Measurements from ENCODE around the gene HEATR5A.

Gene HEATR5A

GRCh38 chr14:31275731-31276130 is 144.6 kb downstream of the HEATR5A start:
- no peak overlapping the region for H3K27ac ChIP-seq (ENCODE audit: low read depth in 2 of 2, low read length in 2 of 2)

GRCh38 chr14:31271648-31272047 is 148.7 kb downstream of the HEATR5A start:
- no peaks in the 10 kb centered on the region for H3K27me3 ChIP-seq (ENCODE audit: control insufficient read depth in 2 of 2, insufficient read depth in 2 of 2, low read length in 2 of 2)
- no peak overlapping the region for H3K27ac ChIP-seq (ENCODE audit: low read depth in 2 of 2, low read length in 2 of 2)
- H3K9ac ChIP-seq (ENCODE audit: low read depth in 1 of 2, low read length in 2 of 2) = no peak overlapping the region
- H3K36me3 ChIP-seq (ENCODE audit: control insufficient read depth in 2 of 2, insufficient read depth in 2 of 2, low read length in 2 of 2) = no peaks in the 10 kb centered on the region
- H3K4me1 ChIP-seq (ENCODE audit: control insufficient read depth in 2 of 2, insufficient read depth in 2 of 2, low read length in 2 of 2) = peaks cover 0 to 3% of the 10 kb centered on the region in 2 donors
- H3K9me3 ChIP-seq (ENCODE audit: control insufficient read depth in 2 of 2, low read length in 2 of 2) = peaks cover 0 to 1% of the 10 kb centered on the region in 2 donors
- no peak overlapping the region for H3K4me3 ChIP-seq (ENCODE audit: low read length in 2 of 2)

More at GRCh38 chr14:31275731-31276130, 144.6 kb downstream of the HEATR5A start:
- Histone ChIP-seq H3K36me3 (ENCODE audit: control insufficient read depth in 2 of 2, insufficient read depth in 2 of 2, low read length in 2 of 2) (no peaks in the 10 kb centered on the region), H3K9me3 (ENCODE audit: control insufficient read depth in 2 of 2, low read length in 2 of 2) (peaks cover 0 to 1% of the 10 kb centered on the region in 2 donors), H3K9ac (ENCODE audit: low read depth in 1 of 2, low read length in 2 of 2) (no peak overlapping the region), H3K4me1 (ENCODE audit: control insufficient read depth in 2 of 2, insufficient read depth in 2 of 2, low read length in 2 of 2) (peaks cover 0 to 3% of the 10 kb centered on the region in 2 donors), H3K4me3 (ENCODE audit: low read length in 2 of 2) (no peak overlapping the region), H3K27me3 (ENCODE audit: control insufficient read depth in 2 of 2, insufficient read depth in 2 of 2, low read length in 2 of 2) (no peaks in the 10 kb centered on the region)

GRCh38 chr14:31270196-31270772 is 150.1 kb downstream of the HEATR5A start:
- H3K4me3 ChIP-seq (ENCODE audit: low read length in 2 of 2) = no peak overlapping the region
- peaks cover 3 to 4% of the 10 kb centered on the region in 2 donors for H3K4me1 ChIP-seq (ENCODE audit: control insufficient read depth in 2 of 2, insufficient read depth in 2 of 2, low read length in 2 of 2)
- H3K27ac ChIP-seq (ENCODE audit: low read depth in 2 of 2, low read length in 2 of 2) = no peak overlapping the region
- no peaks in the 10 kb centered on the region for H3K9me3 ChIP-seq (ENCODE audit: control insufficient read depth in 2 of 2, low read length in 2 of 2)
- no peaks in the 10 kb centered on the region for H3K36me3 ChIP-seq (ENCODE audit: control insufficient read depth in 2 of 2, insufficient read depth in 2 of 2, low read length in 2 of 2)
- no peak overlapping the region for H3K9ac ChIP-seq (ENCODE audit: low read depth in 1 of 2, low read length in 2 of 2)
- no peaks in the 10 kb centered on the region for H3K27me3 ChIP-seq (ENCODE audit: control insufficient read depth in 2 of 2, insufficient read depth in 2 of 2, low read length in 2 of 2)

- no peaks in the 10 kb centered on the region for H3K9me3 ChIP-seq (ENCODE audit: control insufficient read depth in 2 of 2, low read length in 2 of 2)
- no peak overlapping the region for H3K27ac ChIP-seq (ENCODE audit: low read depth in 2 of 2, low read length in 2 of 2)
- H3K4me3 ChIP-seq (ENCODE audit: low read length in 2 of 2) = no peak overlapping the region
- H3K27me3 ChIP-seq (ENCODE audit: control insufficient read depth in 2 of 2, insufficient read depth in 2 of 2, low read length in 2 of 2) = no peaks in the 10 kb centered on the region
- no peak overlapping the region for H3K9ac ChIP-seq (ENCODE audit: low read depth in 1 of 2, low read length in 2 of 2)
- H3K36me3 ChIP-seq (ENCODE audit: control insufficient read depth in 2 of 2, insufficient read depth in 2 of 2, low read length in 2 of 2) = no peaks in the 10 kb centered on the region
- H3K4me1 ChIP-seq (ENCODE audit: control insufficient read depth in 2 of 2, insufficient read depth in 2 of 2, low read length in 2 of 2) = peaks cover 3 to 4% of the 10 kb centered on the region in 2 donors
Observed at GRCh38 chr14:31269634-31270195, 150.6 kb downstream of the HEATR5A start.

GRCh38 chr14:31268216-31268615 is 152.1 kb downstream of the HEATR5A start:
- Histone ChIP-seq H3K9me3 (ENCODE audit: control insufficient read depth in 2 of 2, low read length in 2 of 2) (no peaks in the 10 kb centered on the region), H3K27me3 (ENCODE audit: control insufficient read depth in 2 of 2, insufficient read depth in 2 of 2, low read length in 2 of 2) (no peaks in the 10 kb centered on the region), H3K9ac (ENCODE audit: low read depth in 1 of 2, low read length in 2 of 2) (no peak overlapping the region), H3K4me3 (ENCODE audit: low read length in 2 of 2) (no peak overlapping the region), H3K36me3 (ENCODE audit: control insufficient read depth in 2 of 2, insufficient read depth in 2 of 2, low read length in 2 of 2) (no peaks in the 10 kb centered on the region), H3K4me1 (ENCODE audit: control insufficient read depth in 2 of 2, insufficient read depth in 2 of 2, low read length in 2 of 2) (peaks cover 0 to 4% of the 10 kb centered on the region in 2 donors), H3K27ac (ENCODE audit: low read depth in 2 of 2, low read length in 2 of 2) (no peak overlapping the region)

GRCh38 chr14:31266437-31267331 is 153.7 kb downstream of the HEATR5A start:
- Histone ChIP-seq H3K9ac (ENCODE audit: low read depth in 1 of 2, low read length in 2 of 2) (no peak overlapping the region), H3K4me1 (ENCODE audit: control insufficient read depth in 2 of 2, insufficient read depth in 2 of 2, low read length in 2 of 2) (peaks cover 3 to 9% of the 10 kb centered on the region in 2 donors), H3K36me3 (ENCODE audit: control insufficient read depth in 2 of 2, insufficient read depth in 2 of 2, low read length in 2 of 2) (no peaks in the 10 kb centered on the region), H3K4me3 (ENCODE audit: low read length in 2 of 2) (no peak overlapping the region), H3K27ac (ENCODE audit: low read depth in 2 of 2, low read length in 2 of 2) (no peak overlapping the region), H3K9me3 (ENCODE audit: control insufficient read depth in 2 of 2, low read length in 2 of 2) (no peaks in the 10 kb centered on the region), H3K27me3 (ENCODE audit: control insufficient read depth in 2 of 2, insufficient read depth in 2 of 2, low read length in 2 of 2) (no peaks in the 10 kb centered on the region)

- H3K4me1 ChIP-seq (ENCODE audit: control insufficient read depth in 2 of 2, insufficient read depth in 2 of 2, low read length in 2 of 2) = peaks cover 3 to 9% of the 10 kb centered on the region in 2 donors
- H3K36me3 ChIP-seq (ENCODE audit: control insufficient read depth in 2 of 2, insufficient read depth in 2 of 2, low read length in 2 of 2) = no peaks in the 10 kb centered on the region
- H3K9ac ChIP-seq (ENCODE audit: low read depth in 1 of 2, low read length in 2 of 2) = no peak overlapping the region
- H3K27me3 ChIP-seq (ENCODE audit: control insufficient read depth in 2 of 2, insufficient read depth in 2 of 2, low read length in 2 of 2) = no peaks in the 10 kb centered on the region
- H3K4me3 ChIP-seq (ENCODE audit: low read length in 2 of 2) = no peak overlapping the region
- H3K9me3 ChIP-seq (ENCODE audit: control insufficient read depth in 2 of 2, low read length in 2 of 2) = no peaks in the 10 kb centered on the region
- no peak overlapping the region for H3K27ac ChIP-seq (ENCODE audit: low read depth in 2 of 2, low read length in 2 of 2)
Observed at GRCh38 chr14:31265701-31266398, 154.5 kb downstream of the HEATR5A start.

GRCh38 chr14:31263485-31264133 is 156.7 kb downstream of the HEATR5A start:
- no peak overlapping the region for H3K27ac ChIP-seq (ENCODE audit: low read depth in 2 of 2, low read length in 2 of 2)
- no peak overlapping the region for H3K9ac ChIP-seq (ENCODE audit: low read depth in 1 of 2, low read length in 2 of 2)
- H3K9me3 ChIP-seq (ENCODE audit: control insufficient read depth in 2 of 2, low read length in 2 of 2) = no peaks in the 10 kb centered on the region
- no peak overlapping the region for H3K4me3 ChIP-seq (ENCODE audit: low read length in 2 of 2)
- H3K36me3 ChIP-seq (ENCODE audit: control insufficient read depth in 2 of 2, insufficient read depth in 2 of 2, low read length in 2 of 2) = no peaks in the 10 kb centered on the region
- H3K27me3 ChIP-seq (ENCODE audit: control insufficient read depth in 2 of 2, insufficient read depth in 2 of 2, low read length in 2 of 2) = no peaks in the 10 kb centered on the region
- H3K4me1 ChIP-seq (ENCODE audit: control insufficient read depth in 2 of 2, insufficient read depth in 2 of 2, low read length in 2 of 2) = peaks cover 3 to 9% of the 10 kb centered on the region in 2 donors

- Histone ChIP-seq H3K9ac (ENCODE audit: low read depth in 1 of 2, low read length in 2 of 2) (no peak overlapping the region), H3K27me3 (ENCODE audit: control insufficient read depth in 2 of 2, insufficient read depth in 2 of 2, low read length in 2 of 2) (no peaks in the 10 kb centered on the region), H3K27ac (ENCODE audit: low read depth in 2 of 2, low read length in 2 of 2) (peak overlapping the region; percentile 10 to 23), H3K9me3 (ENCODE audit: control insufficient read depth in 2 of 2, low read length in 2 of 2) (no peaks in the 10 kb centered on the region), H3K4me3 (ENCODE audit: low read length in 2 of 2) (no peak overlapping the region), H3K36me3 (ENCODE audit: control insufficient read depth in 2 of 2, insufficient read depth in 2 of 2, low read length in 2 of 2) (no peaks in the 10 kb centered on the region), H3K4me1 (ENCODE audit: control insufficient read depth in 2 of 2, insufficient read depth in 2 of 2, low read length in 2 of 2) (peaks cover 8 to 9% of the 10 kb centered on the region in 2 donors)
Observed at GRCh38 chr14:31261859-31262731, 158.3 kb downstream of the HEATR5A start.
